ENCODE measurements around the gene PRKCQ.
A peak's percentile ranks its signal among the peaks of the same experiment; 100 is the strongest.

The PRKCQ gene

GRCh38 chr10:6405713-6406112, 174.4 kb downstream of the PRKCQ start:
- DNase-seq (ENCODE audit: low read depth in 1 of 2, low spot score in 1 of 2): no peak
- TF ChIP-seq JUND (IDR thresholded peaks at IDR 0.05; ENCODE audit: low read depth): no peak
- in situ Hi-C loops (cut with HindIII; ENCODE audit: low pct_unique_long_range_greater_than_20kb, low sequenced_read_pairs): no loop called here

- in situ Hi-C loops (cut with HindIII; ENCODE audit: low pct_unique_long_range_greater_than_20kb, low sequenced_read_pairs): no loop called here
- DNase-seq (ENCODE audit: low read depth in 1 of 2, low spot score in 1 of 2): no peak
- TF ChIP-seq JUND (IDR thresholded peaks at IDR 0.05; ENCODE audit: low read depth): no peak
Measured at GRCh38 chr10:6404127-6405072, 175.7 kb downstream of the PRKCQ start.

GRCh38 chr10:6402960-6403359, 177.1 kb downstream of the PRKCQ start:
- in situ Hi-C loops (cut with HindIII; ENCODE audit: low pct_unique_long_range_greater_than_20kb, low sequenced_read_pairs): no loop called here
- peak in 1 of 2 experiments; percentile 42 for DNase-seq (ENCODE audit: low read depth in 1 of 2, low spot score in 1 of 2)
- TF ChIP-seq JUND (IDR thresholded peaks at IDR 0.05; ENCODE audit: low read depth): no peak

GRCh38 chr10:6402349-6402709, 177.7 kb downstream of the PRKCQ start:
- TF ChIP-seq JUND (IDR thresholded peaks at IDR 0.05; ENCODE audit: low read depth): no peak
- in situ Hi-C loops (cut with HindIII; ENCODE audit: low pct_unique_long_range_greater_than_20kb, low sequenced_read_pairs): no loop called here

GRCh38 chr10:6401558-6402348, 178.3 kb downstream of the PRKCQ start:
- DNase-seq (ENCODE audit: low read depth in 1 of 2, low spot score in 1 of 2): peak; percentile 82 to 97
- in situ Hi-C loops (cut with HindIII; ENCODE audit: low pct_unique_long_range_greater_than_20kb, low sequenced_read_pairs): no loop called here
- TF ChIP-seq JUND (IDR thresholded peaks at IDR 0.05; ENCODE audit: low read depth): no peak

More at GRCh38 chr10:6402349-6402709, 177.7 kb downstream of the PRKCQ start:
- no peak for DNase-seq (ENCODE audit: low read depth in 1 of 2, low spot score in 1 of 2)

GRCh38 chr10:6400821-6401465, 179.1 kb downstream of the PRKCQ start:
- peak in 1 of 2 experiments; percentile 38 for DNase-seq (ENCODE audit: low read depth in 1 of 2, low spot score in 1 of 2)
- no peak for TF ChIP-seq JUND (IDR thresholded peaks at IDR 0.05; ENCODE audit: low read depth)
- in situ Hi-C loops (cut with HindIII; ENCODE audit: low pct_unique_long_range_greater_than_20kb, low sequenced_read_pairs): no loop called here

- peak in 1 of 2 experiments; percentile 69 for DNase-seq (ENCODE audit: low read depth in 1 of 2, low spot score in 1 of 2)
- in situ Hi-C loops (cut with HindIII; ENCODE audit: low pct_unique_long_range_greater_than_20kb, low sequenced_read_pairs): no loop called here
- TF ChIP-seq JUND (IDR thresholded peaks at IDR 0.05; ENCODE audit: low read depth): no peak
Measured at GRCh38 chr10:6400331-6400730, 179.7 kb downstream of the PRKCQ start.

- in situ Hi-C loops (cut with HindIII; ENCODE audit: low pct_unique_long_range_greater_than_20kb, low sequenced_read_pairs): no loop called here
- peak in 1 of 2 experiments; percentile 78 for DNase-seq (ENCODE audit: low read depth in 1 of 2, low spot score in 1 of 2)
- TF ChIP-seq JUND (IDR thresholded peaks at IDR 0.05; ENCODE audit: low read depth): no peak
Measured at GRCh38 chr10:6399879-6400278, 180.2 kb downstream of the PRKCQ start.

- in situ Hi-C loops (cut with HindIII; ENCODE audit: low pct_unique_long_range_greater_than_20kb, low sequenced_read_pairs): no loop called here
- peak; percentile 17; the same call in 1 of the 2 replicates for TF ChIP-seq JUND (IDR thresholded peaks at IDR 0.05; ENCODE audit: low read depth)
- DNase-seq (ENCODE audit: low read depth in 1 of 2, low spot score in 1 of 2): peak in 1 of 2 experiments; percentile 99
Measured at GRCh38 chr10:6399231-6399741, 180.8 kb downstream of the PRKCQ start.

- no peak for DNase-seq (ENCODE audit: low read depth in 1 of 2, low spot score in 1 of 2)
- no peak for TF ChIP-seq JUND (IDR thresholded peaks at IDR 0.05; ENCODE audit: low read depth)
- in situ Hi-C loops (cut with HindIII; ENCODE audit: low pct_unique_long_range_greater_than_20kb, low sequenced_read_pairs): no loop called here
Measured at GRCh38 chr10:6398399-6398798, 181.7 kb downstream of the PRKCQ start.

- in situ Hi-C loops (cut with HindIII; ENCODE audit: low pct_unique_long_range_greater_than_20kb, low sequenced_read_pairs): no loop called here
- DNase-seq (ENCODE audit: low read depth in 1 of 2, low spot score in 1 of 2): peak in 1 of 2 experiments; percentile 97
- TF ChIP-seq JUND (IDR thresholded peaks at IDR 0.05; ENCODE audit: low read depth): peak; percentile 60; the same call in 1 of the 2 replicates
Measured at GRCh38 chr10:6396652-6397051, 183.4 kb downstream of the PRKCQ start.

GRCh38 chr10:6396226-6396625, 183.8 kb downstream of the PRKCQ start:
- peak in 1 of 2 experiments; percentile 80 for DNase-seq (ENCODE audit: low read depth in 1 of 2, low spot score in 1 of 2)
- no peak for TF ChIP-seq JUND (IDR thresholded peaks at IDR 0.05; ENCODE audit: low read depth)
- in situ Hi-C loops (cut with HindIII; ENCODE audit: low pct_unique_long_range_greater_than_20kb, low sequenced_read_pairs): no loop called here
